GM23338 (cell line): ENCODE measurements around the gene KCNQ1OT1. TPM values are rescaled to one million over a fixed set of nuclear protein-coding genes. Genes with fewer than 3 reads are reported as not detected.

Experiments used
- ATAC-seq: fragments of 200-7000 bp; cut with Tn5 transposase; 3 replicates; pipeline ENCODE4 v1.9.1; 2020
- DNase-seq: peaks from one replicate; pipeline ENCODE4 v3.0.0-alpha.2; 2015; ENCODE audit warnings: low spot score
- H2AFZ ChIP-seq: fragments of 200-600 bp; sonication (generic); 2 replicates; pipeline ENCODE4 v1.8.0; 2016; ENCODE audit warnings: antibody characterized with exemption, mild to moderate bottlenecking, moderate library complexity
- H3F3A ChIP-seq: fragments of 200-600 bp; sonication (generic); replicated peaks from 2 replicates; pipeline ENCODE4 v1.8.0; 2017; ENCODE audit warnings: antibody characterized with exemption, mixed run types, low read depth
- H3K27ac ChIP-seq: fragments of 200-600 bp; sonication (generic); 2 replicates; pipeline ENCODE4 v1.6.1; 2016; ENCODE audit warnings: low read depth
- H3K27me3 ChIP-seq: fragments of 200-600 bp; sonication (generic); 2 replicates; pipeline ENCODE4 v1.8.0; 2016; ENCODE audit warnings: mild to moderate bottlenecking, mixed run types, moderate library complexity; ENCODE audit not compliant: insufficient read depth
- H3K36me3 ChIP-seq: fragments of 200-600 bp; sonication (generic); 2 replicates; pipeline ENCODE4 v1.8.0; 2016; ENCODE audit warnings: mild to moderate bottlenecking; ENCODE audit not compliant: insufficient read depth
- H3K4me1 ChIP-seq: fragments of 200-600 bp; sonication (generic); 2 replicates; pipeline ENCODE4 v1.8.0; 2016; ENCODE audit warnings: mild to moderate bottlenecking, moderate library complexity; ENCODE audit not compliant: insufficient read depth
- H3K4me2 ChIP-seq: fragments of 200-600 bp; sonication (generic); 2 replicates; pipeline ENCODE4 v1.7.1; 2017; ENCODE audit warnings: mixed run types
- H3K4me3 ChIP-seq: fragments of 200-600 bp; sonication (generic); 2 replicates; pipeline ENCODE4 v1.6.1; 2016; ENCODE audit warnings: mixed run types
- H3K79me2 ChIP-seq: fragments of 200-600 bp; sonication (generic); replicated peaks from 2 replicates; pipeline ENCODE4 v1.8.0; 2017; ENCODE audit warnings: mild to moderate bottlenecking; ENCODE audit not compliant: insufficient read depth
- H3K9me2 ChIP-seq: fragments of 200-600 bp; sonication (generic); 2 replicates; pipeline ENCODE4 v1.8.0; 2017; ENCODE audit not compliant: insufficient read depth
- H4K20me1 ChIP-seq: fragments of 200-600 bp; sonication (generic); replicated peaks from 2 replicates; pipeline ENCODE4 v1.8.0; 2017; ENCODE audit warnings: mild to moderate bottlenecking; ENCODE audit not compliant: insufficient read depth
- H3K27ac Mint-ChIP-seq: 2 replicates; pipeline ENCODE4 v1.8.0; 2020; ENCODE audit warnings: inconsistent platforms, mild to moderate bottlenecking, moderate library complexity, mixed read lengths
- H3K27me3 Mint-ChIP-seq: 3 replicates; pipeline ENCODE4 v1.8.0; 2022; ENCODE audit warnings: low read depth, mild to moderate bottlenecking, moderate library complexity, mixed read lengths, inconsistent platforms; ENCODE audit not compliant: insufficient read depth, poor library complexity
- H3K36me3 Mint-ChIP-seq: 3 replicates; pipeline ENCODE4 v1.8.0; 2021; ENCODE audit warnings: low read depth, mild to moderate bottlenecking, inconsistent platforms, moderate library complexity, mixed read lengths
- H3K4me1 Mint-ChIP-seq: 3 replicates; pipeline ENCODE4 v1.8.0; 2020; ENCODE audit warnings: mild to moderate bottlenecking, inconsistent platforms, mixed read lengths
- H3K4me3 Mint-ChIP-seq: 3 replicates; pipeline ENCODE4 v1.8.0; 2021; ENCODE audit warnings: moderate library complexity, mild to moderate bottlenecking, inconsistent platforms, mixed read lengths
- H3K9me3 Mint-ChIP-seq: 3 replicates; pipeline ENCODE4 v1.8.0; 2020; ENCODE audit warnings: moderate library complexity, mild to moderate bottlenecking, inconsistent platforms, mixed read lengths
- CREB1 ChIP-seq: fragments of 250-450 bp; sonication (Bioruptor Pico); IDR thresholded peaks from 2 replicates; pipeline ENCODE4 v1.5.0; 2020; ENCODE audit warnings: low read depth, mild to moderate bottlenecking, moderate library complexity
- JUNB ChIP-seq: IDR thresholded peaks from one replicate; pipeline ENCODE4 v1.6.1; 2016; ENCODE audit warnings: antibody characterized with exemption; ENCODE audit not compliant: unreplicated experiment
- STAT1 ChIP-seq: IDR thresholded peaks from one replicate; pipeline ENCODE4 v1.6.1; 2016; ENCODE audit warnings: antibody characterized with exemption; ENCODE audit not compliant: unreplicated experiment
- ZNF114 ChIP-seq: fragments of 250-450 bp; sonication (Bioruptor Pico); IDR thresholded peaks from 2 replicates; pipeline ENCODE4 v1.5.0; 2020; ENCODE audit warnings: mild to moderate bottlenecking, moderate library complexity
- polyA plus RNA-seq: library from polyadenylated mRNA; unstranded; fragments of >200 nt; fragmentation: Nextera tagmentation; extraction: Ambion mirVana; gene quantifications from 2 replicates; pipeline ENCODE4 v1.2.1, GENCODE V29; 2016
- total RNA-seq: library from RNA; depleted of rRNA; stranded (reverse); fragments of >200 nt; shearing (Covaris generic); gene quantifications from 2 replicates; pipeline ENCODE4 v1.2.3, GENCODE V29; 2014
- TF ChIP-seq, protein P1 (sequence below): fragments of 250-450 bp; sonication (Bioruptor Pico); IDR thresholded peaks from 2 replicates; pipeline ENCODE4 v1.5.0; 2020; ENCODE audit warnings: mild to moderate bottlenecking, moderate library complexity
- TF ChIP-seq, protein P2 (sequence below): IDR thresholded peaks from one replicate; pipeline ENCODE4 v1.6.1; 2018; ENCODE audit warnings: antibody characterized with exemption; ENCODE audit not compliant: unreplicated experiment

The KCNQ1OT1 gene
- total and polyA plus RNA-seq, 2 experiments from 2014 or later, result 1.5 to 4.2 TPM

DNA sequence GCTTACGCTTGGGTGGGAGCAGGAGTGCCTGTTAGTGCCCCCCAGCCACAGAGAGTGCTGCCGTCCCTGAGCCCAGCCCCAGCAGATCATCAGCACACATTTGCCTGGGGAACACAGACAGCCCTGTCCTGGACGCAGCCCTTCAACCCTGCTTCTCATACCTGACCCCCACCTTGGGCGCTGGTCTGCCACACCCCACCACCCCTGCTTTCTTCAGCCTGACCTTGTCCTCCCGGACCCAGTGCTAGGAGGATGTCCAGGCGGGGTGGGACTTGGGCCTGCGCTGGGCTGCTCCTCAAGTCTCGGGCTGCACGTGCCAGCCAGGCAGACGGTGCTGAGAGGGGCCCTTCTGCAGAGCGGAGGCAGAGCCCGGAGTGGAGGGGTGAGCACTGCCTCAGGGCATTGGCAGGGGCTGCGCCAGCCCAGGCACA, 119.2 kb downstream of the KCNQ1OT1 start:
- Mint-ChIP-seq H3K4me1 (peaks cover 4% of the 10 kb centered on the region; the same call in 2 of the 3 replicates), H3K27ac (no peak overlapping the region), H3K9me3 (no peaks in the 10 kb centered on the region), H3K36me3 (no peaks in the 10 kb centered on the region), H3K27me3 (peaks cover 47% of the 10 kb centered on the region), H3K4me3 (no peak overlapping the region)
- TF ChIP-seq STAT1, result no peak
- no peak for TF ChIP-seq JUNB
- TF ChIP-seq, protein P1, sequence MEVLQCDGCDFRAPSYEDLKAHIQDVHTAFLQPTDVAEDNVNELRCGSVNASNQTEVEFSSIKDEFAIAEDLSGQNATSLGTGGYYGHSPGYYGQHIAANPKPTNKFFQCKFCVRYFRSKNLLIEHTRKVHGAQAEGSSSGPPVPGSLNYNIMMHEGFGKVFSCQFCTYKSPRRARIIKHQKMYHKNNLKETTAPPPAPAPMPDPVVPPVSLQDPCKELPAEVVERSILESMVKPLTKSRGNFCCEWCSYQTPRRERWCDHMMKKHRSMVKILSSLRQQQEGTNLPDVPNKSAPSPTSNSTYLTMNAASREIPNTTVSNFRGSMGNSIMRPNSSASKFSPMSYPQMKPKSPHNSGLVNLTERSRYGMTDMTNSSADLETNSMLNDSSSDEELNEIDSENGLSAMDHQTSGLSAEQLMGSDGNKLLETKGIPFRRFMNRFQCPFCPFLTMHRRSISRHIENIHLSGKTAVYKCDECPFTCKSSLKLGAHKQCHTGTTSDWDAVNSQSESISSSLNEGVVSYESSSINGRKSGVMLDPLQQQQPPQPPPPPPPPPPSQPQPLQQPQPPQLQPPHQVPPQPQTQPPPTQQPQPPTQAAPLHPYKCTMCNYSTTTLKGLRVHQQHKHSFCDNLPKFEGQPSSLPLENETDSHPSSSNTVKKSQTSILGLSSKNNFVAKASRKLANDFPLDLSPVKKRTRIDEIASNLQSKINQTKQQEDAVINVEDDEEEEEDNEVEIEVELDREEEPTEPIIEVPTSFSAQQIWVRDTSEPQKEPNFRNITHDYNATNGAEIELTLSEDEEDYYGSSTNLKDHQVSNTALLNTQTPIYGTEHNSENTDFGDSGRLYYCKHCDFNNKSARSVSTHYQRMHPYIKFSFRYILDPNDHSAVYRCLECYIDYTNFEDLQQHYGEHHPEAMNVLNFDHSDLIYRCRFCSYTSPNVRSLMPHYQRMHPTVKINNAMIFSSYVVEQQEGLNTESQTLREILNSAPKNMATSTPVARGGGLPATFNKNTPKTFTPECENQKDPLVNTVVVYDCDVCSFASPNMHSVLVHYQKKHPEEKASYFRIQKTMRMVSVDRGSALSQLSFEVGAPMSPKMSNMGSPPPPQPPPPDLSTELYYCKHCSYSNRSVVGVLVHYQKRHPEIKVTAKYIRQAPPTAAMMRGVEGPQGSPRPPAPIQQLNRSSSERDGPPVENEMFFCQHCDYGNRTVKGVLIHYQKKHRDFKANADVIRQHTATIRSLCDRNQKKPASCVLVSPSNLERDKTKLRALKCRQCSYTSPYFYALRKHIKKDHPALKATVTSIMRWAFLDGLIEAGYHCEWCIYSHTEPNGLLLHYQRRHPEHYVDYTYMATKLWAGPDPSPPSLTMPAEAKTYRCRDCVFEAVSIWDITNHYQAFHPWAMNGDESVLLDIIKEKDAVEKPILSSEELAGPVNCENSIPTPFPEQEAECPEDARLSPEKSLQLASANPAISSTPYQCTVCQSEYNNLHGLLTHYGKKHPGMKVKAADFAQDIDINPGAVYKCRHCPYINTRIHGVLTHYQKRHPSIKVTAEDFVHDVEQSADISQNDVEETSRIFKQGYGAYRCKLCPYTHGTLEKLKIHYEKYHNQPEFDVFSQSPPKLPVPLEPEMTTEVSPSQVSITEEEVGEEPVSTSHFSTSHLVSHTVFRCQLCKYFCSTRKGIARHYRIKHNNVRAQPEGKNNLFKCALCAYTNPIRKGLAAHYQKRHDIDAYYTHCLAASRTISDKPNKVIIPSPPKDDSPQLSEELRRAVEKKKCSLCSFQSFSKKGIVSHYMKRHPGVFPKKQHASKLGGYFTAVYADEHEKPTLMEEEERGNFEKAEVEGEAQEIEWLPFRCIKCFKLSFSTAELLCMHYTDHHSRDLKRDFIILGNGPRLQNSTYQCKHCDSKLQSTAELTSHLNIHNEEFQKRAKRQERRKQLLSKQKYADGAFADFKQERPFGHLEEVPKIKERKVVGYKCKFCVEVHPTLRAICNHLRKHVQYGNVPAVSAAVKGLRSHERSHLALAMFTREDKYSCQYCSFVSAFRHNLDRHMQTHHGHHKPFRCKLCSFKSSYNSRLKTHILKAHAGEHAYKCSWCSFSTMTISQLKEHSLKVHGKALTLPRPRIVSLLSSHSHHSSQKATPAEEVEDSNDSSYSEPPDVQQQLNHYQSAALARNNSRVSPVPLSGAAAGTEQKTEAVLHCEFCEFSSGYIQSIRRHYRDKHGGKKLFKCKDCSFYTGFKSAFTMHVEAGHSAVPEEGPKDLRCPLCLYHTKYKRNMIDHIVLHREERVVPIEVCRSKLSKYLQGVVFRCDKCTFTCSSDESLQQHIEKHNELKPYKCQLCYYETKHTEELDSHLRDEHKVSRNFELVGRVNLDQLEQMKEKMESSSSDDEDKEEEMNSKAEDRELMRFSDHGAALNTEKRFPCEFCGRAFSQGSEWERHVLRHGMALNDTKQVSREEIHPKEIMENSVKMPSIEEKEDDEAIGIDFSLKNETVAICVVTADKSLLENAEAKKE (CRISPR knock-in tag), result no peak
- TF ChIP-seq CREB1 (CRISPR knock-in tag), result no peak
- no peak for TF ChIP-seq ZNF114 (CRISPR knock-in tag)
- TF ChIP-seq, protein P2, sequence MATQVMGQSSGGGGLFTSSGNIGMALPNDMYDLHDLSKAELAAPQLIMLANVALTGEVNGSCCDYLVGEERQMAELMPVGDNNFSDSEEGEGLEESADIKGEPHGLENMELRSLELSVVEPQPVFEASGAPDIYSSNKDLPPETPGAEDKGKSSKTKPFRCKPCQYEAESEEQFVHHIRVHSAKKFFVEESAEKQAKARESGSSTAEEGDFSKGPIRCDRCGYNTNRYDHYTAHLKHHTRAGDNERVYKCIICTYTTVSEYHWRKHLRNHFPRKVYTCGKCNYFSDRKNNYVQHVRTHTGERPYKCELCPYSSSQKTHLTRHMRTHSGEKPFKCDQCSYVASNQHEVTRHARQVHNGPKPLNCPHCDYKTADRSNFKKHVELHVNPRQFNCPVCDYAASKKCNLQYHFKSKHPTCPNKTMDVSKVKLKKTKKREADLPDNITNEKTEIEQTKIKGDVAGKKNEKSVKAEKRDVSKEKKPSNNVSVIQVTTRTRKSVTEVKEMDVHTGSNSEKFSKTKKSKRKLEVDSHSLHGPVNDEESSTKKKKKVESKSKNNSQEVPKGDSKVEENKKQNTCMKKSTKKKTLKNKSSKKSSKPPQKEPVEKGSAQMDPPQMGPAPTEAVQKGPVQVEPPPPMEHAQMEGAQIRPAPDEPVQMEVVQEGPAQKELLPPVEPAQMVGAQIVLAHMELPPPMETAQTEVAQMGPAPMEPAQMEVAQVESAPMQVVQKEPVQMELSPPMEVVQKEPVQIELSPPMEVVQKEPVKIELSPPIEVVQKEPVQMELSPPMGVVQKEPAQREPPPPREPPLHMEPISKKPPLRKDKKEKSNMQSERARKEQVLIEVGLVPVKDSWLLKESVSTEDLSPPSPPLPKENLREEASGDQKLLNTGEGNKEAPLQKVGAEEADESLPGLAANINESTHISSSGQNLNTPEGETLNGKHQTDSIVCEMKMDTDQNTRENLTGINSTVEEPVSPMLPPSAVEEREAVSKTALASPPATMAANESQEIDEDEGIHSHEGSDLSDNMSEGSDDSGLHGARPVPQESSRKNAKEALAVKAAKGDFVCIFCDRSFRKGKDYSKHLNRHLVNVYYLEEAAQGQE, result no peak
- no peaks in the 10 kb centered on the region for H3K9me2 ChIP-seq
- H3K4me1 ChIP-seq, result no peaks in the 10 kb centered on the region
- H3K79me2 ChIP-seq, result no peaks in the 10 kb centered on the region
- no peaks in the 10 kb centered on the region for H3F3A ChIP-seq
- no peaks in the 10 kb centered on the region for H3K36me3 ChIP-seq
- no peak overlapping the region for H3K4me3 ChIP-seq
- no peak for DNase-seq
- H3K4me2 ChIP-seq, result no peak overlapping the region
- H3K27ac ChIP-seq, result no peak overlapping the region
- no peaks in the 10 kb centered on the region for H4K20me1 ChIP-seq
- ATAC-seq, result no peak
- peaks cover 22% of the 10 kb centered on the region for H3K27me3 ChIP-seq
- H2AFZ ChIP-seq, result no peak overlapping the region
